Epithelial cell of prostate (primary cell): ENCODE results near the gene FOXJ3.

Source experiments
- DNase-seq: peaks from one replicate; pipeline ENCODE4 v3.0.0-alpha.2; 2011; ENCODE audit warnings: low read depth, low spot score
- H3K27ac ChIP-seq: fragments of 450-650 bp; 2 replicates; pipeline ENCODE4 v1.5.1; 2017; ENCODE audit warnings: mild to moderate bottlenecking

The FOXJ3 gene

DNA sequence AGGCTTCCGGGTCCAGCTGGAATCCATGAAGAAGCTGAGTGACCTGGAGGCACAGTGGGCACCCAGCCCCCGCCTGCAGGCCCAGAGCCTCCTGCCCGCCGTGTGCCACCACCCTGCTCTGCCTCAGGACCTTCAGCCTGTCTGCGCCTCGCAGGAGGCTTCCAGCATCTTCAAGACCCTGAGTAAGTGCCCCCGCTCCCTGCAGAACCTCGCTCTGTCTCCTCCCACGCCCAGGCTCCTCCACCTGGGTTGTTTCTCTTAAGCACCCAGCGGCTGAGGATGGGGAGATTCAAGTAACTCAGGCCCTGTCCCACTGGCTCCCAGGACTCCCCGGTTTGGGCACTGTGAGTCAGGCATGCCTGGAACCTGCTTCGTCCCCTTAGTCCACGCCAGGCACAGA, 180.3 kb downstream of the FOXJ3 start:
- no peak for DNase-seq
- H3K27ac ChIP-seq, result no peak overlapping the region

DNA sequence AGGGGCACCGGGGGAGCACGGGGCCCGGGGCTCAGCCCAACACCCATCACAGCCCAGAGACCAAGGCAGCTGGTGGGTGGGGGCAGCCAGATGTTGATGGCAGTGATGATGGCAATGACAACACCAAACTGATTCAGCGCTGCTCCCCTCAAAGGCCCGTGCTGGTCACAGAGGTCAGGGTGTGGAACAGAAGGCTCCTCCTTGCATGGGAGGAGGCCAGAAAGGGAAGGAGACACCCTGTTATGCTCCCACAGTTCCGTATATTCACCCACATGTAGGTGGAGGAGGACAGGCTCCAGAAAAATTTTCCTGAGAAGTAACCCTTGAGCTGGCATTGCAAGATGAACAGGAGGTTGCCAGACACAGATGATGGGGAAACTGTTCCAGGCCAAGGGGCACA, 181.4 kb downstream of the FOXJ3 start:
- no peak overlapping the region for H3K27ac ChIP-seq
- no peak for DNase-seq

DNA sequence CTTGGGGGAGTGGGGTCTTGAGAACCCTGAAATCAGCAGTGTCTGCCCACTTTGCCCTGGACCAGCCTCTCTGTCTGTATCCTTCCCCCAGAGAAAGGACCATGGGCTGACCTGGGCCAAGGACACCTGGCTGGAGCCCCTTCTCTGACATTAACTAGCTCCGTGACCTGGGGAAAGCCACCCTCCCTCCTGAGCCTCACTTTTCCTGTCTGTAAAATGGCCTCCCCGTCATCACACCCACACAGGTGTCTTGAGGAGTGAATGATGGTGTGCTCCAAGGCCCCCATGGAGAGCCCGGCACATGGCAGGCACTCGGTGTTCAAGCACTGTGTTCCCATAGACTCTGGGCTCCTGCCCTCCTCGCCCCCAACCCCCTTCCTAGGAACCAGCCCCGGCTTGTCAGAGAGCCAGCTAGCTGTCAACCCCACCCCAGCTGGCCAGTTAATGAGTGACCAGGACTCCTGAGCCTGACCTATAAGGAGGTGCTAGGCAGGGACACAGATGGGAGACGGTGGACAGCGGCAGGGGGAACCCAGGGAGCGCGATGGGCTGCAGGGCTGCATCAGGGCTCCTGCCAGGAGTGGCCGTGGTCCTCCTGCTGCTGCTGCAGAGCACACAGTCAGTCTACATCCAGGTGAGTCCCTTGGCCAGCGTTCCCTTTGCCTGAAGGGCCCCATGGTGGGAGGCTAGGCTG, 182.0 kb downstream of the FOXJ3 start, which contains the start of gene GUCA2B:
GUCA2B (plus strand) TSS at position 504 of the 694 bp plus-strand sequence; CDS start at position 545, 41 bp downstream.
- H3K27ac ChIP-seq, result peak within 1 kb of the TSS; percentile 5
- DNase-seq, result no peak

DNA sequence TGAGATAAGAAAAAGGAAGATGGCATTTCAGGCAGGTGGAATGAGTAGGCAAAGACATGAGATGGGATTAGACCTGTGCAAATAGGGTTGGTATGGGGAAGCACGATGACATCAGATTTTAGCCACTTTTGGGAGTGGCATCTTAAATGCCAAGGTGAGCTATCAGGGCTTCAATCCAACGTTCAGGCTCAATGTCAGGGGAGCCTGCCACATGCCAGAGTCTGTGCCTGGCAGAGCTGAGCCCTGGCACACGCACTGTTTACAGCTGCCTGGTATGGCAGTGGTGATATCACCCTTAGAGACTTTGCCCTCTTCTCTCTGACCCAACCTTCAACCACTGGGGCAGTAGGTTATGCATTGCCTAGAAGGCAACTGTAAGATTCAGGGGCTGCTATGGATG, 182.9 kb downstream of the FOXJ3 start:
- peak overlapping the region; percentile 5 for H3K27ac ChIP-seq
- peak; percentile 61 for DNase-seq

DNA sequence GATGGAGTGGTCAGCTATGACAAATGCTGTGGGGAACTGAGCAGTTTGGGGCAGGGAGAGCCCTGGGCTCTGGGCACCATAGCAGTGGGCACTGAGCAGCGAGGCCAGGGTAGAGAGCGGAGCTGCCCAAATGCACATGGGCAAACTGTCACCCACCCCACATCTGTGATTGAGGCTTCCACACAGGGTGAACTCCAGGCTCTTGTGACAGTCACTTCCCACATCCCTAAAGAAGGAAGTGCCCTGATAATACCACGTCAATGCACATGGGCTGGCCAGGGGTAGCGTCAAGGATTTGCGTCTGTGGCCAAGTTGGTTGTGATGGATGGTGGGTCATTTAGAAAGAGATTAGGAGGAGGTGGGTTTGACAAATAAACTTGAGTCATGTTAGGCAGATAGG, 184.4 kb downstream of the FOXJ3 start:
- no peak for DNase-seq
- H3K27ac ChIP-seq, result no peak overlapping the region

DNA sequence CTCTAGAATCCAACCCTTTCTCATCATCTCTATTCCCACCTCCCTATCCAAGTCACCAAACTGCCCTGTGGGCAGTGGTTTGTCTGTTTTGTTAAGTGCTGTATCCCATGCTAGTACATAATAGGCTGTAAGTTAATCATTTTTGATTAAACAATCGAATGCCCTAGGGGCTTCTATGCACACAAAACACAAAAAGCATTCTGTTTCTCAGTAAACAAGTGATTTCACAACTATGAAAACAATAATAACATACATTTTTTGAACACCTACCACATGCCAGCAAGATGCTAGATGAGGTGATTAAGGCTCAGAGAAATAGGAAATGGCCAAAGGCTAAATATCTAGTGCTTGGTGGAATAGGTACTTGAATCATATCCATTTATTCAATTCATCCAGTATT, 186.9 kb downstream of the FOXJ3 start:
- DNase-seq, result no peak
- H3K27ac ChIP-seq, result no peak overlapping the region

DNA sequence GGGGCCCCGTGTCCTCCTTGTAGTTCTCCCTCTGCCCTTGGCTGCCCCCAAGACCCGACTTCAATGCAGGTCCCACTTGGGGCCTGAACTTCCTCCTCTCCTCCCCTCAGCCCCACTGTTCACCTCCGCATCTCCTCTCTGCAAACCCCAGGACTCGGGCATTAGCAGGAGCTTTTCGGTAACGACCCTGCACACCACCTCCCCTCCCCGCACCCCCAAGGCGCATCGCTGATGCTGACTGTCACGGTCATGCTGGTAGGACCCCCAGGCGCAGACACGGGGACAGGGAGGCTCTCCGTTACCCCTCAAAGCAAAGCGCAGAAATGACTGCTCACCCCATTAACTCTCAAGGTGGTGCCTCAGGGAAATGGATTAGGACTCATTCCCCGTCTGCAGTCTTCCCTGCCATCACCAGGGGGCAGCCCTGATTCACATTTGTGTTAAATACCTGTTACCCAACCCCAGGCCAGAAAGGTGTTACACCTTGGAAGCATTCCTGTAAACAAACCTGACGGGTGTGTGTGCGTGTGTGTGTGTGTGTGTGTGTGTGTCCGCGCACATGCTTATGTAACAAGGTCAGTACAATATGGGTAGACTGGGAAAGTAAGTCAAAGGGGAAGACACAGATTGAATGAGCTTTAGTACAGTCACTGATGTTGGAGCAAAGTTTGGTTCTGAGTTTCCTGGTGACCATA, 188.3 kb downstream of the FOXJ3 start:
- no peak overlapping the region for H3K27ac ChIP-seq
- DNase-seq, result peak; percentile 88

DNA sequence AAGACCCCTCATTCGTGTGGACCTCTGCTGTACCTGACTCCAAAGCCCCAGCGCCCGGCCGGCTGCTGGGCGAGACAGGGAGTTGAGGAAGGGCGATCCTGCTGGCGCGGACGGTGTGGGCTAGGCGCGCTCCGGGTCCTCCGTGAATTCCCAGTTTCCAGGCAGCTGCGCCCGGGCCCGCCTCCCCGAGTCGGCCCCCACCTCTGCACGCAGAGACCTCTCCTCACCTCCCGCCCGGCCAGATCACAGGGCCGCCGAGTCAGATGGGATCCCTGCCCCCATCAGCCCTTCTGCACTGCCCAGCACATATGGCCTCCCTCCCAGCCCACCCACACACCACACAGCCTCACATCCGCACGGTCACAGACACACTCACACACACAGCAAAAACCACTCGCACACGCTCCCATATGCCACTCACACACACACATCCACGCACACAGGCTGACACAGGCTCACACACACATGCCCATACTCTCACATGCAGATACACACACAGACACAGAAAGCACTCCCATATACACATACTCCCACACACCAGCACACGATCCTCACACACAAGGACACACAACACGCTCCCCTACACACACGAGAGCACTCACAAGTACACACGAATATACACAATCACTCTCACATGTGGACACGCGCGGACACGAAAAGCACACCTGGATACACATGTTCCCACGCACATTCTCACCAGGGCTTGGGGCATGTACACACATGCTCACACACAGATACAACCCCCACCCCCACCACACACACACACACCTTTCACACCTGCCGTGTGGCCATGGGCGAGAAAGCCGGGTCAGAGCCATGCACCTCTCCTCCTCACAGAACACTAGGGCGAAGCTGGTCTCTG, 189.0 kb downstream of the FOXJ3 start:
- no peak for DNase-seq
- H3K27ac ChIP-seq, result no peak overlapping the region

DNA sequence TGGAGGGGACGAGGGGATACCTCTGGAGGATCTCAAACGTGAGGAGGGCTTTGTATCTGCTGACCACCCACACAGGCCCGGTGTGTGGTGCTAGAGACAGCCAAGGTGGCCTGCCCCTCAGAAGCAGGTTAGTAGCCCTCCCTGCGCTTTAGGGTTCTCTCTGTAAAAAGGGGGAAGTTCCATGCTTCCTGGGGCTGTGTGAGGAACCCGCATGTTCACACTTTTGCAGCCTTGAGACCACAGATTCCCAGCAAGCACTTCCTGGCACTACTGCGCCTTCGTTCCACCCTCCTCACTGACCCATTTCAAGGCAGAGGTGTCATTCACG, 189.7 kb downstream of the FOXJ3 start:
- no peak for DNase-seq
- no peak overlapping the region for H3K27ac ChIP-seq

DNA sequence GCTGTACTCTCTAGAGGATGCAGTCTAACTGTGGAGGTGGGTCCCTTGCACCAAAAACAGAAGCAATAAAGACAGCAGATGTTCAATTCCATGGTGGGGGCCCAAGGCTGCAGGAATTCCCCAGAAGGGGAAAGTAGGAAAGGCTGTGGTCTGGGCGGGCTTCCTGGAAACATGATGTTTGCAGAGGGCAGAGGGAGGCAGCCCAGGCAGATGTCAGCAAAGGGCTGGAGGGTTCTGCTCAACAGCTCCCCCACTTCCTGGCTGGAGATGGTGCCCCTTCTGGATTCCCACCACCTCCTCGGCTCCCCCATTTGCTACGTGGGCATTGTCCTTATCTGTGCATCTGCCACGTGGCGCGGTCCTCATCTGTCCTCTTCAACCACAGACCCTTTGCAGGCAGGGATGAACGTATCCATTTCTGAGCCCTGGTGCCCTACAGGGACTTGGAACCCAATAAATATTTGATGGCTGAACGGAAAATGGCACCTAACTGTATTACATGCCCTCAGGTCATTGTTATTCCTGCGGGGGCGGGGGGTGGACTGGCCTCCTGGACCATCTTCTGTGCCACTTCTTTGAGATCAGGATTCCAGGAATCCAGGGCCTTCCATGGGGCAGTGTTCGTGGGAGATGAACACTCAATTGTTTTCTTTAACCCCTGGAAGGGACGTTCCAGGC, 190.2 kb downstream of the FOXJ3 start:
- no peak for DNase-seq

DNA sequence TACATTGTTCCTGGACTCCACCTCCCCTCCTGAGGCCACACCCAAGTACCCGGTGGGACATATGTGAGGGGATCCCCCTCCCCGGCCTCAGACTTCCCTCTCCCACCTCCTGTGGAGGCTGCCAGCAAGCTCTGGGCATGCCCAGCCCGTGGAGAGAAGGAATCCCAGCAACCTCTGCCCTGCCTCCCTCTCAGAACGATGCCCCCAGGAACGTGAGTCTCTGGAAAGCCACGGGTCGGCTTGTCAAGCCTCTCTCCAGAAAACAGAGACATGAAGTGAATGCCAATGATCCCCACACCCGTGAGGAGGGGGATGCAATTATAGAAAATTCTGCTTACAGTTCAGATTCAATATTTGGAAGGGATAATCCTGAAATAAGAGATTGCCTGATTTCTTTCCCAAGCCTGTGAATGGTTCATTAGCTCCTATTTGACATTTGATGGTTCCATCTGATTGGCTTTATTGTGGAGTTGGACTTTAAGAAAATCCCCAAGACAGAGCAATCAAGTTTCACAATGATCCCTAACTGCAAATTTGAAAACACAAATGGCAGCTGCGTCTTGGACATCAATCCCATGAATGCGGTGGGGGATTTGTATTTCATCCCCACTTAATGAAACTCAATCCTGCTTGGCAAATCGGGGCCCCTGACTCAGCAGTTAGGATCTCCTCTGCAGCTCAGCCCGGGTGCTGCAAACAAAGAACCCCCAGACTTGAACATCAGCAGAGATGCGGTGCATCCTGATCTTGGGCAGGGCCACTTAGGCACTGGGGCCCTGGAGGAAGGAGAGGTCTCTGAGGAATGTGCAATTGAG, 190.9 kb downstream of the FOXJ3 start:
- no peak overlapping the region for H3K27ac ChIP-seq
- no peak for DNase-seq

More for the DNA sequence above, 190.2 kb downstream of the FOXJ3 start:
- H3K27ac ChIP-seq, result no peak overlapping the region

DNA sequence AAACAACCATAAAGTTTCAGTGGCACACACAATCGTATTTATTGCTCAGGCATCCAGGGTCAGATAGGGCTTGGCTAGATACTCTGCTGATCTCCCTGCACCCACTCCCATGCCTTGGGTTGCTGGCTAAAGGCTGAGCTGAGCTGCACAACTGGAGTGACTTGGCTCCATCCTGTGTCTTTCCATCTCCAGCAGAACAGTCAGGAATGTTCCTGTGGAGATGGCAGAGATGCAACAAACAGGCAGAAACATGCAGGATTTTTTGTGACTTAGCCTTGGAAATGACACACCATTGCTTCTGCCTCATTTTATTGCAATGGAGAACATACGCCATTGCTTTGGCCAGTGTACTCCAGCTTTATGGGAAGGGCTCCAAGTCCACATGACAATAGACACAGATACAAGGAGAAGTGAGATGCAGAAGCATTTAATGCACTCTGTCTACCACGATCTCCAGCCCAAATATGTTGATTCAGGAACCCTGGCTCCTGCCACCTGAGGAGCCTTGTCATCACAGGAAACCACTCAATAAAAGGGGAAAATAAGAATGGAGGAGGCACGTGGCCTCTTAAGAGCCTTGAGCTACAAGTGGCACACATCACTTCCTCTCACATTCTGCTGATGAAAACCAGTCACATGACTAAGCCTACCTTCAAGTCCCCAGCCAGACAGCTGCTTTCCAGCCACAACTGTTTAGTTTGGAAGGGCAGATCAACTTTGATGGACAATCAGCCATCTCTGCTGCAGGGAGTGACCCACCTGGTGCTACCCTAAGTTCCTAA, 191.9 kb downstream of the FOXJ3 start:
- peak; percentile 12 for DNase-seq
- H3K27ac ChIP-seq, result peak overlapping the region; percentile 37

DNA sequence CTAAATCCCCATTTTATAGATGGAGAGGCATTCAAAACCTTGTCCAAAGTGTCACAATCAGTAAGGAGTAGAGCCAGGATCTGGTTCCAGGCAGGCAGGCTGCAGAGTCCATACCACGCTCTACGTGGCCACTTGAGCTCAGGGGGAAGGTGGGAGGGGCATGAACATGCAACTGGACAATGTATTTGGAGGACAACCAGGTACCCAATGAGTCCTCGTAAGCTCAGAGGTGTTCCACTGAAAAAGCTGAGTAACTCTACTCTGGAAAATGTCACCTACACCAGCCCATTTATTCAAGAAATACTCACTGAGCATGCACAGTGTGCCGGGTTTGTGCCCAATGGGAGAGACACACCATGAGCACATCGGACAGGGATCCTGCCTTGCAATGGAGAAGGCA, 193.1 kb downstream of the FOXJ3 start:
- no peak overlapping the region for H3K27ac ChIP-seq
- no peak for DNase-seq

DNA sequence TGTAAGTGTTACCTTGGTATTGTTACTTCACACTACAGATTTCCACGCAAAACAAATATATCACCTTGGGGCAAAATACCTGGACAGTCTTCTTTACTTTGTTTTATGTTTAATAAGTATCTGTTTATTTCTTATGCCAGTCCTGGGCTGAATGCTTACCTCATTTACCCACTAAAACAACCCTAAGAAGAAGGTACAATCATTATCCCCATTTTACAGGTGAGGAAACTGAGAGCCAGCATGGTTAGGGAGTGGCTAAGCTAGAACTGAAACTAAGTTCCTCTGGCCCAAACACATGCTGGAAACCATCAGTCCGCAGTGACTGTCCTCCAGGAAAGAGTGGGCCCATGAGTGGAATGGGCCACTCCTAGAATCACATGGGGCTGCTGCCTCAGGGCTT, 194.8 kb downstream of the FOXJ3 start:
- no peak overlapping the region for H3K27ac ChIP-seq
- no peak for DNase-seq

DNA sequence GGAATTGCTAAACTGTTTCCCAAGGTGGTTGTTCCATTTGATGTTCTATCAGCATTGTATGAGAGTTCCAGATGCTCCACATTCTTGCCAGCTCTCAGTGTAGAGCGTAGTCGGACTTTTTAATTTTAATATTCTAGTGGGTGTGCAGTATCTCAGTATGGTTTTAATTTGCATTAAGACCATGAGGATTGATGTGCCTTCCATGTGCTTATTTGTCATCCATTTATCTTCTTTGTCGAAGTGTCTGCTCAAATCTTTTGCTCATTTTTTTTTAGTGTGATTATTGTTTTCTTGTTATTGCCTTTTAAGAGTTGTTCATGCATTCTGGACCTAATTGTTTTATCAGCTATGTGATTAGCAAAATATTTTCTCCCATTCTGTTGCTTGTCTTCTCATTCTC, 195.6 kb downstream of the FOXJ3 start:
- no peak for DNase-seq

DNA sequence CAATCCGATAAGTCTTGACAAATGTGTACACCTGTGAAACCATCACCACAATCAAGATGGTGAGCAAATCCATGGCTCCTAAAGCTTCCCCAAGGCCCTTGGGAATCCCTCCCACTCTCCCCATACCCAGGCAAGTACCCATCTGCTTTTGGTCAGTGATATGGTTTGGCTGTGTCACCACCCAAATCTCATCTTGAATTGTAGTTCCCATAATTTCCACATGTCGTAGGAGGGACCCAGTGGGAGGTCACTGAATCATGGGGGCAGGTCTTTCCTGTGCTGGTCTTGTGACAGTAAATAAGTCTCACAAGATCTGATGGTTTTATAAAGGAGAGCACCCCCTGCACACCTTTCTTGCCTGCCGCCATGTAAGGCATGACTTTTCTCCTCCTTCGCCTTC, 196.4 kb downstream of the FOXJ3 start:
- no peak overlapping the region for H3K27ac ChIP-seq
- DNase-seq, result no peak

More for the DNA sequence above, 195.6 kb downstream of the FOXJ3 start:
- H3K27ac ChIP-seq, result no peak overlapping the region

DNA sequence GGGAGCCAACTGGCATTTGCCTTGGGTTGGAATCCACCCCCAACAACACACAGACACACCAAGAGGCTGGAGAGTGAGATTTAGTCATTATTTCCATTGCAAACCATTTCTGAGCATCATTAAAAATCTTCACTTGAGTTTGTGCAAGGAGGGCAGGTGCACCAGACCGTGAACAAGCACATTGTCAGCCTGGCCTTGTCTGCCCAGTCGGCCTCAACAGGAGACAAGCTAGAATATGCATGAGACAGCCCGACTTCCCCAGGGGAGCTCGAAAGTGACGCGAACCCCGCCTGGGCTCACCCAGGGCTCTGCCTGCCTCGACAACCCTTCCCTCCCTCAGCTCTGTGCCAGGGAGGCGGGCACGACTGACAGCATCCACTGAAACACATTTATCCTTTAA, 197.3 kb downstream of the FOXJ3 start:
- H3K27ac ChIP-seq, result no peak overlapping the region
- DNase-seq, result no peak

DNA sequence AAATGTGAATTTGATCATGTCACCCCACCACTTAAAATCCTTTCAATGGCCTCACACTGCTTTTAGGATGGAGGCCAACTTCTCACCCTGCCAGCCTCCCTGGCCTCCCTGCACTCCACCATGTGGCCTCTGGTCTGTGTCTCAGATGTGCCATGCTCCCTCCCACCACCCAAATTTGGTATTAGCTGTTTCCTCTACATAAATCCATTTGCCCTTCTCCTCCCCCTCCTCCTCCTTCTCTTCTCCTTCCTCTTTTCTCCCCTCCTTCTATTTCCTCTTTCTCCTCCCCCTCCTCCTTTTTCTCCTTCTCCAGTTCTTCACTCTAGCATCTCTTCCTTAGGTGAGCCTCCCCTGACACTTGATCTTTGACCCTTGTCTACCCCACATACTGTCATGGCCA, 198.6 kb downstream of the FOXJ3 start:
- H3K27ac ChIP-seq, result no peak overlapping the region
- DNase-seq, result no peak

DNA sequence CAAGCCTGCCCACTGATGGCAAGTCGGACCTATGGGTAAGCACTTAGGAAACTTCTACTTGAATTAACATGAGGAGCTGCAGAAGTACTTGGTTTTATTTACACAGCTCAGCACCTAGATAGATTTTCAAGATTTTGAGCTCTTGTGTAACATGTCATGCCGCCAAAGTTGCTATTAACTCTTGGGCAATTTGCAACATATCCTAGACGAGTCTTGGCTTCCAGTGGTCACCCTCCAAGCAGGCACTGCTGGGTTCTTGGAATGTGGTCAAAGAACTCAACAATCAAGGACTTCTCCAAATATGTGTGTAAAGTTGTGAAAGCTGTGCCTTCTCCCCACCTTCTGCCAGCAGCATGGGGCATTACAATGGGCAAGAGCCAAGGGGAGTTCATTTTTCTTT, 199.6 kb downstream of the FOXJ3 start:
- no peak for DNase-seq
- H3K27ac ChIP-seq, result no peak overlapping the region
